OCI-LY1 (cell line): ENCODE results near the gene CAVIN4.

Source experiments
- H2AFZ ChIP-seq: fragments of 200-600 bp; sonication (generic), shearing (Covaris generic); 2 replicates; pipeline ENCODE4 v1.6.0; 2014; ENCODE audit warnings: antibody characterized with exemption, mild to moderate bottlenecking, low read length
- H3F3A ChIP-seq: fragments of 200-600 bp; sonication (generic), shearing (Covaris generic); 2 replicates; pipeline ENCODE4 v1.6.0; 2014; ENCODE audit warnings: mild to moderate bottlenecking, antibody characterized with exemption, low read length, moderate library complexity; ENCODE audit not compliant: insufficient read depth
- H3K27ac ChIP-seq: fragments of 200-600 bp; sonication (generic); 2 replicates; pipeline ENCODE4 v1.5.1; 2014; ENCODE audit warnings: low read length, mixed run types, mild to moderate bottlenecking, low read depth; ENCODE audit not compliant: poor library complexity, severe bottlenecking
- H3K27me3 ChIP-seq: fragments of 200-600 bp; sonication (generic); 2 replicates; pipeline ENCODE4 v1.6.0; 2014; ENCODE audit warnings: antibody characterized with exemption, mild to moderate bottlenecking, low read length, moderate library complexity; ENCODE audit not compliant: insufficient read depth
- H3K36me3 ChIP-seq: fragments of 200-600 bp; sonication (generic); 2 replicates; pipeline ENCODE4 v1.6.1; 2014; ENCODE audit warnings: mild to moderate bottlenecking, antibody characterized with exemption, low read length, moderate library complexity, mixed read lengths; ENCODE audit not compliant: insufficient read depth
- H3K4me1 ChIP-seq: fragments of 200-600 bp; sonication (generic); 2 replicates; pipeline ENCODE4 v1.5.1; 2014; ENCODE audit warnings: mild to moderate bottlenecking, low read length, moderate library complexity; ENCODE audit not compliant: insufficient read depth, severe bottlenecking
- H3K4me2 ChIP-seq: fragments of 200-600 bp; sonication (generic), shearing (Covaris generic); 2 replicates; pipeline ENCODE4 v1.6.1; 2014; ENCODE audit warnings: low read length
- H3K4me3 ChIP-seq: fragments of 200-600 bp; sonication (generic); 2 replicates; pipeline ENCODE4 v1.5.1; 2014; ENCODE audit warnings: low read length, low read depth, mild to moderate bottlenecking, mixed read lengths; ENCODE audit not compliant: poor library complexity, severe bottlenecking
- H3K79me2 ChIP-seq: fragments of 200-600 bp; shearing (Covaris generic); 2 replicates; pipeline ENCODE4 v1.6.1; 2016; ENCODE audit warnings: mixed run types, low read length, mixed read lengths; ENCODE audit not compliant: insufficient read depth
- H3K9ac ChIP-seq: fragments of 200-600 bp; sonication (generic), shearing (Covaris generic); 2 replicates; pipeline ENCODE4 v1.6.1; 2014; ENCODE audit warnings: mild to moderate bottlenecking, low read length, mixed read lengths
- H3K9me2 ChIP-seq: fragments of 200-600 bp; sonication (generic), shearing (Covaris generic); 2 replicates; pipeline ENCODE4 v1.6.1; 2014; ENCODE audit warnings: low read depth, mild to moderate bottlenecking, low read length, mixed read lengths
- H3K9me3 ChIP-seq: fragments of 200-600 bp; shearing (Covaris generic); 2 replicates; pipeline ENCODE4 v1.6.1; 2014; ENCODE audit warnings: low read length, mixed read lengths
- H4K20me1 ChIP-seq: fragments of 200-600 bp; sonication (generic), shearing (Covaris generic); 2 replicates; pipeline ENCODE4 v1.6.0; 2016; ENCODE audit warnings: mild to moderate bottlenecking, low read length; ENCODE audit not compliant: insufficient read depth
- CTCF ChIP-seq: fragments of 200-600 bp; sonication (generic), shearing (Covaris generic); IDR thresholded peaks from 2 replicates; pipeline ENCODE4 v1.5.1; 2017; ENCODE audit warnings: mild to moderate bottlenecking, antibody characterized with exemption, low read length, moderate library complexity, mixed read lengths
- EZH2 ChIP-seq: fragments of 200-600 bp; sonication (generic), shearing (Covaris generic); IDR thresholded peaks from 2 replicates; pipeline ENCODE4 v1.8.0; 2017; ENCODE audit warnings: borderline replicate concordance, mixed run types, mild to moderate bottlenecking, antibody characterized with exemption, low read length, moderate library complexity, mixed read lengths

Gene CAVIN4

DNA sequence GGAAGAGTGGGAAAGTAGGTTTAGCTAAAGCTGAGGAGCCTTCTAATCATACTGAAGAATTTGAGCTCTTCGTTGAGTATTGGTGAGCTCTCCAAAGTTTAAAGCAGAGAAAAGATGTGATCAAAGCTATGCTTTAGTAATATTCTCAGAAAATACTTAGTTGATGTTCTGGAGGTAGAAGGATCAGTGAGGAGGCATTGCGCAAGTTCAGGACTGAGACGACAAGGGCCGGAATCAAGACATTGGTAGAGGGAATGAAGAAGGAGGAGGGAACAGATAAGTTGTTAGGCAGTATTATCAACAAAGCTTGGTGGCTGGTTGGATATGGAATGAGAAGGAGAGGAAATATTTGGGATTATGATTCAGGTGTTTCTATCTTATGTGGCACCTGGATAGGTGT, 7.1 kb downstream of the CAVIN4 start:
- Histone ChIP-seq H3K79me2 (no peaks in the 10 kb centered on the region), H3K27me3 (no peaks in the 10 kb centered on the region), H3K9me3 (no peaks in the 10 kb centered on the region), H3K9me2 (no peaks in the 10 kb centered on the region), H3F3A (no peaks in the 10 kb centered on the region), H3K4me2 (no peak overlapping the region), H4K20me1 (no peaks in the 10 kb centered on the region), H2AFZ (no peak overlapping the region), H3K36me3 (no peaks in the 10 kb centered on the region), H3K4me3 (no peak overlapping the region), H3K4me1 (peaks cover 9% of the 10 kb centered on the region), H3K9ac (no peak overlapping the region), H3K27ac (no peak overlapping the region)
- no peak for TF ChIP-seq CTCF
- TF ChIP-seq EZH2 = no peak

DNA sequence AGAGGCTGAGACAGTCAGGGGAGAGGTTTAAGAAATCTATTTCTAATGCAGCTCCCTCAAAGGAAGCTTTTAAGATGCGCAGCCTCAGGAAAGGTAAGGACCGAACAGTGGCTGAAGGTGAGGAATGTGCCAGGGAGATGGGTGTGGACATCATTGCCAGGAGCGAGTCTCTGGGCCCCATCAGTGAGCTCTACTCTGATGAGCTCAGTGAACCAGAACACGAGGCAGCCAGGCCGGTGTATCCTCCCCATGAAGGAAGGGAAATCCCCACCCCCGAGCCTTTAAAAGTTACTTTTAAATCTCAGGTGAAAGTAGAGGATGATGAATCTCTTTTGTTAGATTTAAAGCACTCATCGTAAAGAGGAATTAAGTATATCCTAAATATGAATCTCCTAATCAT, 8.2 kb downstream of the CAVIN4 start:
- H3F3A ChIP-seq = no peaks in the 10 kb centered on the region
- no peaks in the 10 kb centered on the region for H3K79me2 ChIP-seq
- no peak overlapping the region for H2AFZ ChIP-seq
- H3K9me3 ChIP-seq = no peaks in the 10 kb centered on the region
- no peak overlapping the region for H3K4me3 ChIP-seq
- H3K4me2 ChIP-seq = no peak overlapping the region
- H3K36me3 ChIP-seq = no peaks in the 10 kb centered on the region
- no peaks in the 10 kb centered on the region for H4K20me1 ChIP-seq
- H3K4me1 ChIP-seq = peaks cover 9% of the 10 kb centered on the region
- no peaks in the 10 kb centered on the region for H3K27me3 ChIP-seq
- no peak overlapping the region for H3K9ac ChIP-seq
- no peak overlapping the region for H3K27ac ChIP-seq
- TF ChIP-seq EZH2 (no peak), CTCF (no peak)
- no peaks in the 10 kb centered on the region for H3K9me2 ChIP-seq

- no peak overlapping the region for H2AFZ ChIP-seq
- no peak overlapping the region for H3K27ac ChIP-seq
- H3K79me2 ChIP-seq = no peaks in the 10 kb centered on the region
- no peaks in the 10 kb centered on the region for H4K20me1 ChIP-seq
- H3K36me3 ChIP-seq = no peaks in the 10 kb centered on the region
- H3K4me2 ChIP-seq = no peak overlapping the region
- no peaks in the 10 kb centered on the region for H3K9me2 ChIP-seq
- TF ChIP-seq CTCF (no peak), EZH2 (no peak)
- H3K4me3 ChIP-seq = no peak overlapping the region
- no peak overlapping the region for H3K9ac ChIP-seq
- peaks cover 9% of the 10 kb centered on the region for H3K4me1 ChIP-seq
- no peaks in the 10 kb centered on the region for H3K27me3 ChIP-seq
- H3F3A ChIP-seq = no peaks in the 10 kb centered on the region
- no peaks in the 10 kb centered on the region for H3K9me3 ChIP-seq
These were observed 9.5 kb downstream of the CAVIN4 start for GRCh38 chr9:100587375-100587774.
